Naive thymus-derived CD4-positive, alpha-beta T cell (primary cell): ENCODE data around the gene POLR3A. TPM values are rescaled to one million over a fixed set of nuclear protein-coding genes. Genes with fewer than 3 reads are reported as not detected.
A peak's percentile ranks its signal among the peaks of the same experiment; 100 is the strongest.
"Not testable (repeated sequence)": the region's sequence is repeated elsewhere in the genome, so short reads cannot be mapped to it uniquely, and the experiment has no call there.

Experiments
- ATAC-seq: fragments of 150-1000 bp; cut with Tn5 transposase; 2 replicates; pipeline ENCODE4 v1.10.0; 2021; ENCODE audit warnings: mild to moderate bottlenecking, moderate library complexity
- CTCF ChIA-PET: fragments of 350-600 bp; sonication (Branson Sonifier 250); formaldehyde crosslinking; loops from one replicate; lab custom pipeline; 2021; ENCODE audit warnings: antibody characterized with exemption; lab: Charles Lee
- POLR2A ChIA-PET: fragments of 350-600 bp; sonication (Branson Sonifier 250); formaldehyde crosslinking; loops from one replicate; lab custom pipeline; 2021; ENCODE audit warnings: antibody characterized with exemption, inconsistent platforms; lab: Charles Lee
- DNase-seq, 9 donors: peaks; one replicate each; pipeline versions ENCODE4 v3.0.0 to v3.0.0-alpha.2; 2020 to 2022; ENCODE audit warnings: mixed read lengths in 1 of 9
- H3K27ac ChIP-seq: one replicate; pipeline ENCODE4 v1.7.0; 2013; ENCODE audit warnings: mild to moderate bottlenecking, low read depth, low read length, moderate library complexity
- H3K27me3 ChIP-seq, 2 donors: one replicate each; pipeline ENCODE4 v1.7.0; 2013; ENCODE audit warnings: low read length in 2 of 2, mild to moderate bottlenecking in 2 of 2, moderate library complexity in 2 of 2; ENCODE audit not compliant: control insufficient read depth in 2 of 2, insufficient read depth in 2 of 2
- H3K36me3 ChIP-seq, 3 experiments: 1 replicate in 2 of 3; 2 replicates in 1 of 3; pipeline ENCODE4 v1.7.0; 2013; ENCODE audit warnings: low read length in 3 of 3, mild to moderate bottlenecking in 3 of 3, moderate library complexity in 1 of 3; ENCODE audit not compliant: insufficient read depth in 3 of 3, control insufficient read depth in 2 of 3
- H3K4me1 ChIP-seq, 2 donors: one replicate each; pipeline ENCODE4 v1.7.0; 2013; ENCODE audit warnings: low read length in 2 of 2, mild to moderate bottlenecking in 2 of 2, moderate library complexity in 1 of 2; ENCODE audit not compliant: control insufficient read depth in 2 of 2, insufficient read depth in 2 of 2
- H3K4me3 ChIP-seq: 2 replicates; pipeline ENCODE4 v1.7.0; 2013; ENCODE audit warnings: mild to moderate bottlenecking, low read length
- H3K9me3 ChIP-seq, 3 experiments: 1 replicate in 2 of 3; 2 replicates in 1 of 3; pipeline ENCODE4 v1.7.0; 2013; ENCODE audit warnings: low read length in 3 of 3; ENCODE audit not compliant: control insufficient read depth in 2 of 3
- H3K27ac Mint-ChIP-seq, 9 donors: one replicate each; pipeline ENCODE4 v1.8.0; 2020 to 2022; ENCODE audit warnings: mixed read lengths in 9 of 9, mild to moderate bottlenecking in 8 of 9, moderate library complexity in 5 of 9, inconsistent platforms in 2 of 9
- H3K27me3 Mint-ChIP-seq, 5 donors: one replicate each; pipeline ENCODE4 v1.8.0; 2021 to 2022; ENCODE audit warnings: mixed read lengths in 5 of 5, mild to moderate bottlenecking in 1 of 5
- H3K36me3 Mint-ChIP-seq, 5 donors: one replicate each; pipeline ENCODE4 v1.8.0; 2020 to 2022; ENCODE audit warnings: mixed read lengths in 5 of 5, mild to moderate bottlenecking in 3 of 5, inconsistent platforms in 1 of 5
- H3K4me1 Mint-ChIP-seq, 7 donors: one replicate each; pipeline ENCODE4 v1.8.0; 2020 to 2022; ENCODE audit warnings: mixed read lengths in 7 of 7, mild to moderate bottlenecking in 3 of 7, inconsistent platforms in 1 of 7
- H3K4me3 Mint-ChIP-seq, 10 donors: one replicate each; pipeline ENCODE4 v1.8.0; 2020 to 2022; ENCODE audit warnings: mild to moderate bottlenecking in 10 of 10, mixed read lengths in 10 of 10, moderate library complexity in 6 of 10, inconsistent platforms in 2 of 10
- H3K9me3 Mint-ChIP-seq, 11 donors: one replicate each; pipeline ENCODE4 v1.8.0; 2020 to 2022; ENCODE audit warnings: mixed read lengths in 11 of 11, mild to moderate bottlenecking in 4 of 11, inconsistent platforms in 1 of 11, moderate library complexity in 1 of 11
- intact Hi-C, 2 donors: fragments of 100-400 bp; cut with micrococcal nuclease; formaldehyde crosslinking; loops; one replicate each; pipeline ENCODE4 v1.15.1; 2023
- polyA plus RNA-seq, 2 donors: library from polyadenylated mRNA; unstranded; fragments of 300-500 nt; fragmentation: Illumina TruSeq; gene quantifications; one replicate each; pipeline ENCODE4 v1.2.3, GENCODE V29; 2021
- total RNA-seq, 6 experiments: library from RNA in 5 of 6; stranded (reverse) in 5 of 6; gene quantifications; 1 replicate in 5 of 6; 2 replicates in 1 of 6; pipeline ENCODE4 v1.2.3 and lab custom pipeline; 2021 to 2026

Gene POLR3A
- total RNA-seq = 10 to 100 TPM; 12.0 to 20.9 (median 19.0) TPM
- 10 to 100 TPM in 1 of 2 donors, 1 to 10 TPM in 1; 5.5 to 12.3 TPM for polyA plus RNA-seq
- 59.6 reads per million, percentile 75 among the genes with 10 or more reads in this experiment for total RNA-seq (lab: John Stamatoyannopoulos, UW)

- Mint-ChIP-seq H3K4me1 (peaks cover 22 to 50% (median 37%) of the 10 kb centered on the region in 7 donors), H3K36me3 (peaks cover 11 to 20% (median 16%) of the 10 kb centered on the region in 5 donors), H3K4me3 (peak within 1 kb of the TSS; percentile 92 to 100 (median 99)), H3K27me3 (no peaks in the 10 kb centered on the region), H3K9me3 (peaks cover 0 to 5% (median 0%) of the 10 kb centered on the region in 11 donors), H3K27ac (peak within 1 kb of the TSS; percentile 88 to 99 (median 95))
- ATAC-seq = peak; percentile 77
- ChIA-PET POLR2A (interaction anchor here (0.7 kb wide), 2 partner anchors 628 to 1316 kb away, joined by 4 read pairs; no protein-coding TSS in a partner anchor), CTCF (interaction anchor here (0.5 to 1.0 kb wide), 2 partner anchors 11 to 1293 kb away, joined by 3 to 7 read pairs; no protein-coding TSS in a partner anchor)
- peak; percentile 79 to 94 (median 90) for DNase-seq
- H3K4me1 ChIP-seq = peaks cover 12 to 19% of the 10 kb centered on the region in 2 donors
- H3K36me3 ChIP-seq = peaks cover 0 to 23% (median 9%) of the 10 kb centered on the region in 3 experiments
- peak within 1 kb of the TSS; percentile 99 for H3K4me3 ChIP-seq
- H3K27me3 ChIP-seq = no peaks in the 10 kb centered on the region
- intact Hi-C loops = loop anchor here (1.0 to 5.0 kb wide), 10 partner anchors 183 to 1418 kb away; partner anchors contain the start of genes ZCCHC24 (in 2 of the 2) and ZMIZ1 (in 2 of the 2)
- H3K27ac ChIP-seq = peak within 1 kb of the TSS; percentile 89
- H3K9me3 ChIP-seq = no peaks in the 10 kb centered on the region
Measured at GRCh38 chr10:78029269-78030226, at the start of gene POLR3A. Gene POLR3A, minus strand, starts transcription at chr10:78029515. Its CDS starts 108 bp downstream, at chr10:78029407.

- Histone ChIP-seq H3K4me1 (no peaks in the 10 kb centered on the region), H3K27me3 (no peaks in the 10 kb centered on the region), H3K9me3 (no peaks in the 10 kb centered on the region), H3K36me3 (no peaks in the 10 kb centered on the region), H3K4me3 (no peak overlapping the region), H3K27ac (no peak overlapping the region)
- H3K27me3 Mint-ChIP-seq = no peaks in the 10 kb centered on the region
- ATAC-seq (no peak), DNase-seq (no peak)
- H3K36me3 Mint-ChIP-seq = peaks cover 0 to 9% (median 4%) of the 10 kb centered on the region in 5 donors
- H3K9me3 Mint-ChIP-seq = peaks cover 0 to 31% (median 9%) of the 10 kb centered on the region in 11 donors
- intact Hi-C loops = no loop called here
- H3K4me1 Mint-ChIP-seq = no peaks in the 10 kb centered on the region
- no peak overlapping the region for H3K4me3 Mint-ChIP-seq
- ChIA-PET POLR2A (no interaction called here), CTCF (no interaction called here)
- no peak overlapping the region for H3K27ac Mint-ChIP-seq
Measured at GRCh38 chr10:78078539-78079330, 49.4 kb upstream of the POLR3A start.

GRCh38 chr10:78075806-78076205 lies 46.5 kb upstream of the POLR3A start:
- H3K27me3 ChIP-seq, CTCF ChIA-PET, H3K4me3 Mint-ChIP-seq, DNase-seq, H3K27ac ChIP-seq, H3K4me3 ChIP-seq, H3K4me1 ChIP-seq, H3K36me3 Mint-ChIP-seq, intact Hi-C loops, H3K9me3 ChIP-seq, H3K36me3 ChIP-seq, H3K4me1 Mint-ChIP-seq, POLR2A ChIA-PET, H3K27me3 Mint-ChIP-seq, ATAC-seq, H3K27ac Mint-ChIP-seq: not testable (repeated sequence)
- H3K9me3 Mint-ChIP-seq = peaks cover 0 to 31% (median 9%) of the 10 kb centered on the region in 11 donors

- ChIA-PET CTCF (no interaction called here), POLR2A (interaction anchor here (0.5 kb wide), 1 partner anchor 64 kb away, joined by 5 read pairs; no protein-coding TSS in a partner anchor)
- H3K4me1 Mint-ChIP-seq = no peaks in the 10 kb centered on the region
- no peaks in the 10 kb centered on the region for H3K9me3 ChIP-seq
- H3K36me3 Mint-ChIP-seq = peaks cover 0 to 8% (median 4%) of the 10 kb centered on the region in 5 donors
- H3K27me3 Mint-ChIP-seq = no peaks in the 10 kb centered on the region
- no peaks in the 10 kb centered on the region for H3K4me1 ChIP-seq
- H3K27me3 ChIP-seq = no peaks in the 10 kb centered on the region
- peaks cover 0 to 23% (median 5%) of the 10 kb centered on the region in 11 donors for H3K9me3 Mint-ChIP-seq
- DNase-seq = no peak
- no peak for ATAC-seq
- intact Hi-C loops = no loop called here
- H3K27ac Mint-ChIP-seq = no peak overlapping the region
- H3K4me3 Mint-ChIP-seq = no peak overlapping the region
- no peak overlapping the region for H3K4me3 ChIP-seq
- no peaks in the 10 kb centered on the region for H3K36me3 ChIP-seq
- no peak overlapping the region for H3K27ac ChIP-seq
Measured at GRCh38 chr10:78072504-78072903, 43.2 kb upstream of the POLR3A start.

GRCh38 chr10:78071857-78072179 lies 42.5 kb upstream of the POLR3A start:
- ChIA-PET CTCF (no interaction called here), POLR2A (no interaction called here)
- H3K27ac Mint-ChIP-seq = no peak overlapping the region
- H3K4me1 Mint-ChIP-seq = no peaks in the 10 kb centered on the region
- Histone ChIP-seq H3K9me3 (no peaks in the 10 kb centered on the region), H3K4me1 (no peaks in the 10 kb centered on the region), H3K27ac (no peak overlapping the region), H3K27me3 (no peaks in the 10 kb centered on the region), H3K36me3 (no peaks in the 10 kb centered on the region), H3K4me3 (no peak overlapping the region)
- peaks cover 0 to 8% (median 4%) of the 10 kb centered on the region in 5 donors for H3K36me3 Mint-ChIP-seq
- no peak for ATAC-seq
- H3K9me3 Mint-ChIP-seq = peaks cover 0 to 17% (median 5%) of the 10 kb centered on the region in 11 donors
- no peaks in the 10 kb centered on the region for H3K27me3 Mint-ChIP-seq
- no peak overlapping the region for H3K4me3 Mint-ChIP-seq
- DNase-seq = no peak
- intact Hi-C loops = no loop called here

GRCh38 chr10:78071140-78071856 lies 42.0 kb upstream of the POLR3A start:
- Histone ChIP-seq H3K27ac (no peak overlapping the region), H3K4me3 (no peak overlapping the region), H3K4me1 (no peaks in the 10 kb centered on the region), H3K27me3 (no peaks in the 10 kb centered on the region), H3K9me3 (no peaks in the 10 kb centered on the region), H3K36me3 (no peaks in the 10 kb centered on the region)
- H3K27ac Mint-ChIP-seq = no peak overlapping the region
- no peak overlapping the region for H3K4me3 Mint-ChIP-seq
- H3K9me3 Mint-ChIP-seq = peaks cover 0 to 16% (median 5%) of the 10 kb centered on the region in 11 donors
- DNase-seq (no peak), ATAC-seq (no peak)
- ChIA-PET CTCF (no interaction called here), POLR2A (no interaction called here)
- intact Hi-C loops = no loop called here
- H3K36me3 Mint-ChIP-seq = peaks cover 0 to 8% (median 4%) of the 10 kb centered on the region in 5 donors
- peaks cover 0 to 2% (median 0%) of the 10 kb centered on the region in 7 donors for H3K4me1 Mint-ChIP-seq
- no peaks in the 10 kb centered on the region for H3K27me3 Mint-ChIP-seq
